Small intestine (tissue), 7 donors: ENCODE data around the gene ZNF343. TPM values are rescaled to one million over a fixed set of nuclear protein-coding genes. Genes with fewer than 3 reads are reported as not detected.

Experiments
- DNase-seq, 2 donors: peaks; one replicate each; pipeline versions ENCODE4 v3.0.0 to v3.0.0-alpha.2; 2013
- FAIRE-seq: peaks from 2 replicates; lab custom pipeline; 2012; peaks lifted over from hg19 to GRCh38; lab: Jason Lieb, UNC
- H3K27ac ChIP-seq, 3 donors: one replicate each; pipeline ENCODE4 v1.5.1; 2013; ENCODE audit warnings: low read length in 2 of 3, mild to moderate bottlenecking in 2 of 3, control low read depth in 1 of 3, inconsistent platforms in 1 of 3, low read depth in 1 of 3, moderate library complexity in 1 of 3
- H3K27me3 ChIP-seq, 3 donors: one replicate each; pipeline ENCODE4 v1.6.1; 2013; ENCODE audit warnings: low read length in 3 of 3, inconsistent platforms in 1 of 3; ENCODE audit not compliant: control insufficient read depth in 3 of 3, insufficient read depth in 3 of 3
- H3K36me3 ChIP-seq, 3 donors: one replicate each; pipeline ENCODE4 v1.6.1; 2013; ENCODE audit warnings: low read length in 3 of 3, inconsistent platforms in 1 of 3, low read depth in 1 of 3, mild to moderate bottlenecking in 1 of 3, moderate library complexity in 1 of 3; ENCODE audit not compliant: control insufficient read depth in 3 of 3, insufficient read depth in 2 of 3
- H3K4me1 ChIP-seq, 3 donors: one replicate each; pipeline ENCODE4 v1.6.1; 2013; ENCODE audit warnings: low read length in 2 of 3, inconsistent platforms in 1 of 3, low read depth in 1 of 3, mild to moderate bottlenecking in 1 of 3, moderate library complexity in 1 of 3; ENCODE audit not compliant: control insufficient read depth in 3 of 3, insufficient read depth in 2 of 3
- H3K4me3 ChIP-seq, 3 donors: one replicate each; pipeline ENCODE4 v1.5.1; 2013; ENCODE audit warnings: low read length in 3 of 3, control low read depth in 1 of 3, inconsistent platforms in 1 of 3, low read depth in 1 of 3, mild to moderate bottlenecking in 1 of 3, moderate library complexity in 1 of 3
- H3K9me3 ChIP-seq, 2 donors: one replicate each; pipeline ENCODE4 v1.6.1; 2013; ENCODE audit warnings: low read depth in 1 of 2, low read length in 1 of 2; ENCODE audit not compliant: control insufficient read depth in 2 of 2, insufficient read depth in 1 of 2
- WGBS, 3 donors: extraction: QIAGEN DNeasy Blood & Tissue Kit; methylation state at CpG; one replicate each; pipeline ENCODE4 v1.1.7; 2013; 5-methylcytosine and 5-hydroxymethylcytosine counted together
- polyA plus RNA-seq, 4 donors: library from polyadenylated mRNA; stranded (reverse) in 3 of 4; unstranded in 1 of 4; fragments of 200-250 nt in 3 of 4; fragments of 120-200 nt in 1 of 4; gene quantifications; one replicate each; pipeline versions ENCODE4 v1.2.1 to v1.2.3, GENCODE V29; 2013
- donor health status: healthy with polysubstance abuse.
- donor health status: control.
- donor health status: control.
- donor health status: Bipolar disorder and iron deficiency.
- donor health status: healthy.

ZNF343 gene
- polyA plus RNA-seq, 4 donors = 3.2 to 10.5 (median 4.9) TPM

- Histone ChIP-seq H3K4me1 (peaks cover 0 to 3% (median 0%) of the 10 kb centered on the region in 3 donors), H3K36me3 (peaks cover 9 to 15% (median 12%) of the 10 kb centered on the region in 3 donors)
- 0 to 1% (median 1%) methylated on average over 51 to 53 of the region's 53 CpGs for WGBS, 3 donors
Measured at GRCh38 chr20:2470423-2471193, 38.1 kb downstream of the ZNF343 start, which contains the start of gene SNRPB. TSS of gene SNRPB (minus strand) at chr20:2470789. CDS start at chr20:2470690, 99 bp downstream.

GRCh38 chr20:2469991-2470422 lies 38.7 kb downstream of the ZNF343 start:
- H3K27me3 ChIP-seq = no peaks in the 10 kb centered on the region
- DNase-seq (peak in 1 of 2 donors; percentile 47), FAIRE-seq (no peak)
- WGBS, 3 donors = 0% methylated on average over 19 of the region's 19 CpGs
- H3K9me3 ChIP-seq = no peaks in the 10 kb centered on the region
- peak overlapping the region; percentile 81 to 98 (median 89) for H3K27ac ChIP-seq
- H3K4me3 ChIP-seq = peak overlapping the region; percentile 73 to 97 (median 90)
- peaks cover 13 to 20% (median 14%) of the 10 kb centered on the region in 3 donors for H3K36me3 ChIP-seq
- peaks cover 0 to 3% (median 0%) of the 10 kb centered on the region in 3 donors for H3K4me1 ChIP-seq

More at GRCh38 chr20:2470423-2471193, 38.1 kb downstream of the ZNF343 start, which contains the start of gene SNRPB:
- DNase-seq = peak; percentile 99
- Histone ChIP-seq H3K27me3 (no peaks in the 10 kb centered on the region), H3K27ac (peak within 1 kb of the TSS; percentile 81 to 98 (median 89)), H3K9me3 (no peaks in the 10 kb centered on the region), H3K4me3 (peak within 1 kb of the TSS; percentile 73 to 97 (median 90))
- no peak for FAIRE-seq

GRCh38 chr20:2468581-2469407 lies 39.9 kb downstream of the ZNF343 start:
- FAIRE-seq = no peak
- no peak overlapping the region for H3K27ac ChIP-seq

GRCh38 chr20:2467412-2467811 lies 41.3 kb downstream of the ZNF343 start:
- Histone ChIP-seq H3K27me3 (no peaks in the 10 kb centered on the region), H3K9me3 (no peaks in the 10 kb centered on the region), H3K36me3 (peaks cover 30 to 37% (median 34%) of the 10 kb centered on the region in 3 donors), H3K4me3 (no peak overlapping the region), H3K27ac (no peak overlapping the region), H3K4me1 (peaks cover 0 to 3% (median 0%) of the 10 kb centered on the region in 3 donors)
- no peak for FAIRE-seq
- DNase-seq = no peak
- 78 to 88% (median 85%) methylated on average over 5 of the region's 5 CpGs for WGBS, 3 donors

More at GRCh38 chr20:2468581-2469407, 39.9 kb downstream of the ZNF343 start:
- peaks cover 0 to 3% (median 0%) of the 10 kb centered on the region in 3 donors for H3K4me1 ChIP-seq
- H3K9me3 ChIP-seq = no peaks in the 10 kb centered on the region
- no peak for DNase-seq
- H3K27me3 ChIP-seq = no peaks in the 10 kb centered on the region
- peaks cover 18 to 26% (median 20%) of the 10 kb centered on the region in 3 donors for H3K36me3 ChIP-seq
- H3K4me3 ChIP-seq = peak overlapping the region; percentile 1 to 97 (median 73)
- 41 to 62% (median 51%) methylated on average over 11 of the region's 11 CpGs for WGBS, 3 donors

GRCh38 chr20:2465100-2465499 lies 43.6 kb downstream of the ZNF343 start:
- Histone ChIP-seq H3K36me3 (peaks cover 43 to 52% (median 44%) of the 10 kb centered on the region in 3 donors), H3K9me3 (no peaks in the 10 kb centered on the region), H3K4me3 (no peak overlapping the region), H3K4me1 (peaks cover 0 to 3% (median 0%) of the 10 kb centered on the region in 3 donors), H3K27ac (no peak overlapping the region), H3K27me3 (no peaks in the 10 kb centered on the region)
- FAIRE-seq (no peak), DNase-seq (no peak)
- WGBS, 3 donors = 94 to 96% (median 95%) methylated on average over 6 of the region's 6 CpGs

- no peak overlapping the region for H3K4me3 ChIP-seq
- H3K9me3 ChIP-seq = no peaks in the 10 kb centered on the region
- DNase-seq (peak in 1 of 2 donors; percentile 20), FAIRE-seq (no peak)
- WGBS, 3 donors = 72 to 88% (median 83%) methylated on average over 9 of the region's 9 CpGs
- H3K36me3 ChIP-seq = peaks cover 47 to 54% (median 48%) of the 10 kb centered on the region in 3 donors
- H3K4me1 ChIP-seq = peaks cover 0 to under 1% (median 0%) of the 10 kb centered on the region in 3 donors
- no peaks in the 10 kb centered on the region for H3K27me3 ChIP-seq
- H3K27ac ChIP-seq = no peak overlapping the region
Measured at GRCh38 chr20:2463616-2464365, 44.9 kb downstream of the ZNF343 start.

- Histone ChIP-seq H3K27ac (no peak overlapping the region), H3K9me3 (no peaks in the 10 kb centered on the region), H3K27me3 (no peaks in the 10 kb centered on the region), H3K4me3 (no peak overlapping the region), H3K4me1 (no peaks in the 10 kb centered on the region), H3K36me3 (peaks cover 42 to 53% (median 48%) of the 10 kb centered on the region in 3 donors)
- no peak for FAIRE-seq
- no peak for DNase-seq
- WGBS, 3 donors = 96 to 97% (median 96%) methylated on average over 3 of the region's 3 CpGs
Measured at GRCh38 chr20:2462484-2462883, 46.2 kb downstream of the ZNF343 start.
